Right lobe of liver (tissue), 4 donors: ENCODE data around the gene IFNAR1.

Source experiments
- CTCF ChIP-seq, 4 donors: fragments of 200-600 bp in 3 of 4; fragments of 450-650 bp in 1 of 4; IDR thresholded peaks; one replicate each; pipeline versions ENCODE4 v1.5.1 to v1.8.0; 2016 to 2022; ENCODE audit warnings: antibody characterized with exemption in 4 of 4, mild to moderate bottlenecking in 2 of 4
- POLR2A ChIP-seq: fragments of 450-650 bp; IDR thresholded peaks from one replicate; pipeline ENCODE4 v1.6.1; 2017; ENCODE audit warnings: antibody characterized with exemption, mild to moderate bottlenecking
- donor health status: DM: no; HTN: no; CAD: no.
- donor health status: DM: no; HTN: no; CAD: no.
- donor health status: DM: no; HTN: yes; CAD: no.

- no peak for TF ChIP-seq CTCF (IDR thresholded peaks at IDR 0.05)
- TF ChIP-seq POLR2A, result no peak
Observed at GRCh38 chr21:33371366-33371765, 46.6 kb downstream of the IFNAR1 start.
